Aorta (tissue), 5 donors: ENCODE data around the gene NPIPB9. TPM values are rescaled to one million over a fixed set of nuclear protein-coding genes. Genes with fewer than 3 reads are reported as not detected.
A peak's percentile ranks its signal among the peaks of the same experiment; 100 is the strongest.
"Not testable (repeated sequence)": the region's sequence is repeated elsewhere in the genome, so short reads cannot be mapped to it uniquely, and the experiment has no call there.

Experiments
- ATAC-seq: fragments of 200-7000 bp; cut with Tn5 transposase; one replicate; pipeline ENCODE4 v1.9.1; 2022; ENCODE audit warnings: moderate library complexity; ENCODE audit not compliant: low FRiP score
- DNase-seq, 2 donors: peaks; one replicate each; pipeline ENCODE4 v3.0.0-alpha.2; 2020
- H3K27ac ChIP-seq, 2 donors: one replicate each; pipeline ENCODE4 v1.5.1; 2013; ENCODE audit warnings: low read length in 2 of 2, mild to moderate bottlenecking in 2 of 2, moderate library complexity in 2 of 2, control low read depth in 1 of 2, inconsistent platforms in 1 of 2, low read depth in 1 of 2
- H3K27me3 ChIP-seq, 2 donors: one replicate each; pipeline ENCODE4 v1.6.1; 2013; ENCODE audit warnings: control low read depth in 1 of 2, low read length in 1 of 2, mild to moderate bottlenecking in 1 of 2, moderate library complexity in 1 of 2; ENCODE audit not compliant: insufficient read depth in 2 of 2, control insufficient read depth in 1 of 2
- H3K36me3 ChIP-seq, 2 donors: one replicate each; pipeline ENCODE4 v1.6.1; 2013; ENCODE audit warnings: control low read depth in 1 of 2, low read length in 1 of 2, mild to moderate bottlenecking in 1 of 2; ENCODE audit not compliant: insufficient read depth in 2 of 2, control insufficient read depth in 1 of 2
- H3K4me1 ChIP-seq, 2 donors: one replicate each; pipeline ENCODE4 v1.6.1; 2013; ENCODE audit warnings: low read length in 2 of 2, control low read depth in 1 of 2, mild to moderate bottlenecking in 1 of 2, moderate library complexity in 1 of 2; ENCODE audit not compliant: insufficient read depth in 2 of 2, control insufficient read depth in 1 of 2
- H3K4me3 ChIP-seq, 2 donors: one replicate each; pipeline ENCODE4 v1.5.1; 2013; ENCODE audit warnings: low read length in 2 of 2, control low read depth in 1 of 2, mild to moderate bottlenecking in 1 of 2
- H3K9me3 ChIP-seq: one replicate; pipeline ENCODE4 v1.6.1; 2013; ENCODE audit warnings: mild to moderate bottlenecking, low read length; ENCODE audit not compliant: control insufficient read depth
- WGBS, 2 donors: extraction: QIAGEN DNeasy Blood & Tissue Kit; methylation state at CpG; one replicate each; pipeline ENCODE4 v1.1.7; 2013; 5-methylcytosine and 5-hydroxymethylcytosine counted together
- intact Hi-C, 2 donors: fragments of 100-400 bp; cut with DNase I; formaldehyde crosslinking; loops; one replicate each; pipeline versions ENCODE4 v1.14.2 to v1.15.0; 2022
- microRNA-seq, 2 donors: library from miRNA; unstranded; fragments of <30 nt; microRNA quantifications; one replicate each; pipeline ENCODE4 v1.2.0, GENCODE V29; 2020
- polyA plus RNA-seq, 2 donors: library from polyadenylated mRNA; stranded (reverse); fragments of 200-250 nt; gene quantifications; one replicate each; pipeline ENCODE4 v1.2.3, GENCODE V29; 2013
- total RNA-seq, 2 donors: library from RNA; stranded (reverse); fragmentation: NEBNext Ultra II Directional; extraction: Animal tissue kit (Norgen Biotek cat#: 25700); gene quantifications; one replicate each; pipeline ENCODE4 v1.2.1, GENCODE V29; 2021
- donor health status: healthy with polysubstance abuse.
- donor health status: Bipolar disorder and iron deficiency.
- donor health status: DM: no; HTN: no; CAD: no.
- donor health status: DM: no; HTN: no; CAD: no.
- donor health status: DM: yes; HTN: yes; CAD: no.

NPIPB9 gene
- total and polyA plus RNA-seq, 4 donors = 0.18 to 4.1 (median 2.8) TPM; not detected in 1

DNA sequence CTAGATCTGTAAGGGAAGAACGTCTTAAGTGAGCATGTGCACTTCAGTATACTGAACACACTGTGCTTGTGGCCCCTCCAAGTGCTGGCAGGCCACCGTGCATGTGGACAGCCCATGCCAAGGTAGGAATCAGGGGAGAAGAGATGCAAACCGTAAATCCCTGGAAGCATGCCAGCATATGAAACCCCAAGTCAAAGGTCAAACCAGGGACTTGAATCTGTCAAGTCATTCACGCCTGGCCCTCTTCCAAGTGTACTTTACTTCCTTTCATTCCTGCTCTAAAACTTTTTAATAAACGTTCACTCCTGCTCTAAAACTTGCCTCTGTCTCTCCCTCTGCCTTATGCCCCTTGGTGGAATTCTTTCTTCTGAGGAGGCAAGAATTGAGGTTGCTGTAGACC, 68.4 kb downstream of the NPIPB9 start:
- intact Hi-C loops = loop anchor here (5.0 kb wide), 3 partner anchors 42 to 132 kb away; partner anchors contain the start of genes SH2B1 (in 2 of the 2) and NFATC2IP (in 1 of the 2)
- no peaks in the 10 kb centered on the region for H3K9me3 ChIP-seq
- no peak overlapping the region for H3K27ac ChIP-seq
- WGBS, 2 donors = 83 to 85% methylated on average over 5 of the region's 5 CpGs
- no peaks in the 10 kb centered on the region for H3K4me1 ChIP-seq
- H3K4me3 ChIP-seq = no peak overlapping the region
- ATAC-seq = no peak
- H3K27me3 ChIP-seq = no peaks in the 10 kb centered on the region
- peak in 1 of 2 donors; percentile 23 for DNase-seq
- H3K36me3 ChIP-seq = no peaks in the 10 kb centered on the region

- intact Hi-C loops = loop anchor here (5.0 kb wide), 3 partner anchors 42 to 132 kb away; partner anchors contain the start of genes SH2B1 (in 2 of the 2) and NFATC2IP (in 1 of the 2)
- H3K9me3 ChIP-seq, H3K36me3 ChIP-seq, H3K4me3 ChIP-seq, H3K27ac ChIP-seq, H3K27me3 ChIP-seq, ATAC-seq, H3K4me1 ChIP-seq: not testable (repeated sequence)
- 95 to 96% methylated on average over 12 to 13 of the region's 13 CpGs for WGBS, 2 donors
- peak in 1 of 2 donors; percentile 63 for DNase-seq
Observed at GRCh38 chr16:28820546-28820945, 69.0 kb downstream of the NPIPB9 start.

GRCh38 chr16:28821874-28822519, 70.4 kb downstream of the NPIPB9 start:
- DNase-seq = peak in 1 of 2 donors; percentile 55
- peak overlapping the region in 1 of 2 donors; percentile 87 for H3K27ac ChIP-seq

More at GRCh38 chr16:28821874-28822519, 70.4 kb downstream of the NPIPB9 start:
- peaks cover 0 to 2% of the 10 kb centered on the region in 2 donors for H3K36me3 ChIP-seq
- 27 to 29% methylated on average over 13 of the region's 13 CpGs for WGBS, 2 donors
- H3K27me3 ChIP-seq = no peaks in the 10 kb centered on the region
- intact Hi-C loops = loop anchor here (5.0 kb wide), 3 partner anchors 40 to 130 kb away; partner anchors contain the start of genes SH2B1 (in 2 of the 2) and NFATC2IP (in 1 of the 2)
- H3K4me3 ChIP-seq = peak overlapping the region; percentile 38 to 81
- H3K9me3 ChIP-seq = no peaks in the 10 kb centered on the region
- no peak for ATAC-seq
- no peaks in the 10 kb centered on the region for H3K4me1 ChIP-seq

Small RNAs within 50 kb of the gene (microRNA-seq; reads per million reads assigned to microRNA genes)
- 0 reads per million in 2 donors for gene MIR6862-2

Other genes starting within 250 kb of the NPIPB9 start
- under 1 TPM in 1 of 2 donors, not detected in 1; 0.54 TPM for gene IL27, start 245.0 kb upstream of the NPIPB9 start, total RNA-seq
- gene IL27, start 245.0 kb upstream of the NPIPB9 start, polyA plus RNA-seq = under 1 TPM in 1 of 2 donors, not detected in 1; 0.54 TPM
- 100 to 1,000 TPM in 1 of 2 donors, 10 to 100 TPM in 1; 85.3 to 137 TPM for gene NUPR1, start 212.8 kb upstream of the NPIPB9 start, total RNA-seq
- 100 to 1,000 TPM in 1 of 2 donors, 10 to 100 TPM in 1; 85.0 to 148 TPM for gene NUPR1, start 212.8 kb upstream of the NPIPB9 start, polyA plus RNA-seq
- 10 to 100 TPM; 19.7 to 20.7 TPM for gene SGF29, start 197.9 kb upstream of the NPIPB9 start, total RNA-seq
- gene SGF29, start 197.9 kb upstream of the NPIPB9 start, polyA plus RNA-seq = 10 to 100 TPM; 17.4 to 41.6 TPM
- 1 to 10 TPM in 1 of 2 donors, under 1 TPM in 1; 0.81 to 1.8 TPM for gene SULT1A2, start 154.7 kb upstream of the NPIPB9 start, total RNA-seq
- gene SULT1A2, start 154.7 kb upstream of the NPIPB9 start, polyA plus RNA-seq = 1 to 10 TPM in 1 of 2 donors, not detected in 1; 9.8 TPM
- 10 to 100 TPM in 1 of 2 donors, 1 to 10 TPM in 1; 6.7 to 29.8 TPM for gene SULT1A1, start 141.7 kb upstream of the NPIPB9 start, total RNA-seq
- gene SULT1A1, start 141.7 kb upstream of the NPIPB9 start, polyA plus RNA-seq = 10 to 100 TPM in 1 of 2 donors, 1 to 10 TPM in 1; 5.0 to 43.8 TPM
- 1 to 10 TPM; 2.6 to 8.6 TPM for gene NPIPB8, start 113.7 kb upstream of the NPIPB9 start, total RNA-seq
- gene NPIPB8, start 113.7 kb upstream of the NPIPB9 start, polyA plus RNA-seq = not detected
- gene EIF3C, start 40.3 kb upstream of the NPIPB9 start, total RNA-seq = 100 to 1,000 TPM; 338 to 374 TPM
- 100 to 1,000 TPM; 246 to 547 TPM for gene EIF3C, start 40.3 kb upstream of the NPIPB9 start, polyA plus RNA-seq
- 100 to 1,000 TPM in 1 of 2 donors, 10 to 100 TPM in 1; 97.6 to 124 TPM for gene ATXN2L, start 71.2 kb downstream of the NPIPB9 start, total RNA-seq
- 10 to 100 TPM; 22.4 to 54.9 TPM for gene ATXN2L, start 71.2 kb downstream of the NPIPB9 start, polyA plus RNA-seq
- gene TUFM, start 94.6 kb downstream of the NPIPB9 start, total RNA-seq = 10 to 100 TPM; 71.2 to 71.5 TPM
- gene TUFM, start 94.6 kb downstream of the NPIPB9 start, polyA plus RNA-seq = 100 to 1,000 TPM in 1 of 2 donors, 10 to 100 TPM in 1; 67.2 to 154 TPM
- gene SH2B1, start 112.1 kb downstream of the NPIPB9 start, total RNA-seq = 10 to 100 TPM; 35.5 to 64.2 TPM
- gene SH2B1, start 112.1 kb downstream of the NPIPB9 start, polyA plus RNA-seq = 10 to 100 TPM; 21.2 to 70.1 TPM
- gene ATP2A1, start 126.7 kb downstream of the NPIPB9 start, total RNA-seq = under 1 TPM; 0.36 to 0.97 TPM
- gene ATP2A1, start 126.7 kb downstream of the NPIPB9 start, polyA plus RNA-seq = under 1 TPM; 0.38 to 0.49 TPM
- 10 to 100 TPM; 11.5 to 18.8 TPM for gene RABEP2, start 173.5 kb downstream of the NPIPB9 start, total RNA-seq
- gene RABEP2, start 173.5 kb downstream of the NPIPB9 start, polyA plus RNA-seq = 10 to 100 TPM; 18.3 to 30.0 TPM
- under 1 TPM; 0.63 to 0.71 TPM for gene CD19, start 180.2 kb downstream of the NPIPB9 start, total RNA-seq
- gene CD19, start 180.2 kb downstream of the NPIPB9 start, polyA plus RNA-seq = under 1 TPM in 1 of 2 donors, not detected in 1; 0.10 TPM
- 10 to 100 TPM; 21.5 to 38.5 TPM for gene NFATC2IP, start 199.2 kb downstream of the NPIPB9 start, total RNA-seq
- 10 to 100 TPM in 1 of 2 donors, 1 to 10 TPM in 1; 6.9 to 37.7 TPM for gene NFATC2IP, start 199.2 kb downstream of the NPIPB9 start, polyA plus RNA-seq
- gene SPNS1, start 223.0 kb downstream of the NPIPB9 start, total RNA-seq = 10 to 100 TPM; 20.9 to 25.1 TPM
- 100 to 1,000 TPM in 1 of 2 donors, 10 to 100 TPM in 1; 11.8 to 112 TPM for gene SPNS1, start 223.0 kb downstream of the NPIPB9 start, polyA plus RNA-seq
- 10 to 100 TPM; 16.7 to 17.8 TPM for gene LAT, start 233.3 kb downstream of the NPIPB9 start, total RNA-seq
- 100 to 1,000 TPM in 1 of 2 donors, 1 to 10 TPM in 1; 9.0 to 155 TPM for gene LAT, start 233.3 kb downstream of the NPIPB9 start, polyA plus RNA-seq